GM12878 (cell line): ENCODE data around the gene LILRB4. TPM values are rescaled to one million over a fixed set of nuclear protein-coding genes. Genes with fewer than 3 reads are reported as not detected.

ENCODE experiments used
- ATAC-seq: fragments of 200-7000 bp; cut with Tn5 transposase; 3 replicates; pipeline ENCODE4 v1.9.1; 2020; ENCODE audit warnings: mild to moderate bottlenecking, moderate library complexity
- BruUV-seq: library from RNA; stranded (reverse); fragments of 400-500 nt; replicated peaks from 2 replicates; lab custom pipeline; 2021; lab: Mats Ljungman, UMichigan
- CTCF ChIA-PET: fragments of 300-600 bp; sonication (Branson Sonifier 250); formaldehyde crosslinking; extraction: SDS; loops from one replicate; lab custom pipeline; 2021; ENCODE audit warnings: inconsistent platforms; lab: Yijun Ruan, JAX
- POLR2A ChIA-PET: fragments of 350-600 bp; formaldehyde crosslinking; extraction: SDS; loops from one replicate; lab custom pipeline; 2021; ENCODE audit warnings: inconsistent platforms; lab: Charles Lee
- RAD21 ChIA-PET: fragments of 300-600 bp; sonication (Branson Sonifier 250); formaldehyde crosslinking; loops from one replicate; lab custom pipeline; 2023; ENCODE audit warnings: antibody characterized with exemption; ENCODE audit not compliant: unreplicated experiment; lab: Charles Lee
- SMC1A ChIA-PET: fragments of 300-600 bp; sonication (Branson Sonifier 250); formaldehyde crosslinking; loops from one replicate; lab custom pipeline; 2023; ENCODE audit not compliant: unreplicated experiment, uncharacterized antibody; lab: Charles Lee
- DNase-seq: peaks from one replicate; pipeline ENCODE4 v3.0.0-alpha.2; 2011; ENCODE audit warnings: low read depth, low spot score
- FAIRE-seq: peaks from 3 replicates; lab custom pipeline; 2011; peaks lifted over from hg19 to GRCh38; lab: Jason Lieb, UNC
- H2AFZ ChIP-seq: 2 replicates; pipeline ENCODE4 v1.6.0; 2011; ENCODE audit warnings: low read depth, low read length, control low read depth; ENCODE audit not compliant: control insufficient read depth
- H3K27ac ChIP-seq: 2 replicates; pipeline ENCODE4 v1.5.1; 2011; ENCODE audit warnings: control low read depth; ENCODE audit not compliant: control insufficient read depth, insufficient read depth
- H3K27me3 ChIP-seq, 2 experiments: replicated peaks in 1 of 2; 2 replicates each; pipeline versions ENCODE4 v1.6.0 to v1.6.1; 2011; ENCODE audit warnings: low read length in 1 of 2; ENCODE audit not compliant: control insufficient read depth in 2 of 2, insufficient read depth in 2 of 2
- H3K36me3 ChIP-seq, 2 experiments: 2 replicates each; pipeline ENCODE4 v1.5.1; 2011; ENCODE audit warnings: low read length in 1 of 2; ENCODE audit not compliant: control insufficient read depth in 2 of 2, insufficient read depth in 2 of 2
- H3K4me1 ChIP-seq: 2 replicates; pipeline ENCODE4 v1.6.1; 2011; ENCODE audit warnings: mild to moderate bottlenecking, low read length, moderate library complexity, mixed read lengths; ENCODE audit not compliant: control insufficient read depth, insufficient read depth
- H3K4me2 ChIP-seq: 2 replicates; pipeline ENCODE4 v1.6.0; 2011; ENCODE audit warnings: control low read depth; ENCODE audit not compliant: control insufficient read depth, insufficient read depth
- H3K4me3 ChIP-seq: fragments of 200-600 bp; sonication (generic); 2 replicates; pipeline ENCODE4 v1.5.1; 2016
- H3K79me2 ChIP-seq: 2 replicates; pipeline ENCODE4 v1.6.0; 2011; ENCODE audit warnings: low read length; ENCODE audit not compliant: control insufficient read depth, insufficient read depth
- H3K9ac ChIP-seq: 2 replicates; pipeline ENCODE4 v1.8.0; 2011; ENCODE audit warnings: low read length, control low read depth, mixed read lengths; ENCODE audit not compliant: control insufficient read depth, insufficient read depth
- H3K9me3 ChIP-seq: replicated peaks from 3 replicates; pipeline ENCODE4 v1.5.1; 2011; ENCODE audit warnings: mild to moderate bottlenecking, low read length; ENCODE audit not compliant: control insufficient read depth, insufficient read depth
- H4K20me1 ChIP-seq: 2 replicates; pipeline ENCODE4 v1.6.0; 2011; ENCODE audit not compliant: control insufficient read depth, insufficient read depth
- BACH1 ChIP-seq: fragments of 450-650 bp; IDR thresholded peaks from 2 replicates; pipeline ENCODE4 v1.6.1; 2017; ENCODE audit warnings: mild to moderate bottlenecking, borderline replicate concordance
- FOS ChIP-seq: IDR thresholded peaks from 3 replicates; pipeline ENCODE4 v1.6.1; 2011; ENCODE audit warnings: borderline replicate concordance; ENCODE audit not compliant: insufficient read length; ENCODE audit errors: extremely low read depth
- KDM1A ChIP-seq: fragments of 200-600 bp; sonication (generic); IDR thresholded peaks from 2 replicates; pipeline ENCODE4 v1.6.1; 2016; ENCODE audit warnings: borderline replicate concordance
- MAX ChIP-seq: IDR thresholded peaks from 2 replicates; pipeline ENCODE4 v1.6.1; 2012; ENCODE audit warnings: low read depth, low read length, improper control_type of control experiment
- MEF2B ChIP-seq: fragments of 450-650 bp; IDR thresholded peaks from 2 replicates; pipeline ENCODE4 v1.6.1; 2018; ENCODE audit warnings: mild to moderate bottlenecking, moderate library complexity; ENCODE audit not compliant: partially characterized antibody, poor library complexity, severe bottlenecking
- MTA3 ChIP-seq: IDR thresholded peaks from 2 replicates; pipeline ENCODE4 v1.6.1; 2012; ENCODE audit warnings: low read length, inconsistent platforms, borderline replicate concordance
- NFIC ChIP-seq: IDR thresholded peaks from 2 replicates; pipeline ENCODE4 v1.6.1; 2012; ENCODE audit warnings: low read depth, mild to moderate bottlenecking, inconsistent platforms, low read length, moderate library complexity
- NRF1 ChIP-seq: conservative IDR thresholded peaks from 2 replicates; pipeline ENCODE4 v1.6.1; 2011; ENCODE audit warnings: mild to moderate bottlenecking, low read depth, low read length, improper control_type of control experiment
- PKNOX1 ChIP-seq: fragments of 450-650 bp; IDR thresholded peaks from 2 replicates; pipeline ENCODE4 v1.6.1; 2016; ENCODE audit warnings: mild to moderate bottlenecking
- POLR2AphosphoS2 ChIP-seq: IDR thresholded peaks from 2 replicates; pipeline ENCODE4 v1.6.1; 2011; ENCODE audit warnings: low read depth, mild to moderate bottlenecking, low read length, improper control_type of control experiment, moderate library complexity
- SMC3 ChIP-seq: IDR thresholded peaks from 2 replicates; pipeline ENCODE4 v1.6.1; 2011; ENCODE audit warnings: low read length, improper control_type of control experiment, borderline replicate concordance
- SP1 ChIP-seq: IDR thresholded peaks from one replicate; pipeline ENCODE4 v1.6.1; 2011; ENCODE audit warnings: low read depth, low read length
- TCF3 ChIP-seq: IDR thresholded peaks from 2 replicates; pipeline ENCODE4 v1.6.1; 2012; ENCODE audit warnings: low read depth, mild to moderate bottlenecking, low read length, borderline replicate concordance; ENCODE audit not compliant: insufficient read depth
- USF1 ChIP-seq: IDR thresholded peaks from 2 replicates; pipeline ENCODE4 v1.6.1; 2011; ENCODE audit warnings: borderline replicate concordance, low read depth, mild to moderate bottlenecking, moderate library complexity, mixed read lengths, low read length; ENCODE audit not compliant: insufficient read depth; ENCODE audit errors: extremely low read length
- YBX1 ChIP-seq: fragments of 450-650 bp; IDR thresholded peaks from 2 replicates; pipeline ENCODE4 v1.6.1; 2016; ENCODE audit warnings: antibody characterized with exemption
- YY1 ChIP-seq: IDR thresholded peaks from 2 replicates; pipeline ENCODE4 v1.6.1; 2011; ENCODE audit warnings: low read depth, mild to moderate bottlenecking, low read length
- ZNF384 ChIP-seq: IDR thresholded peaks from 2 replicates; pipeline ENCODE4 v1.6.1; 2012; ENCODE audit warnings: low read depth, mild to moderate bottlenecking, low read length, improper control_type of control experiment, borderline replicate concordance
- ZNF622 ChIP-seq: fragments of 450-650 bp; IDR thresholded peaks from 2 replicates; pipeline ENCODE4 v1.6.1; 2017; ENCODE audit warnings: mild to moderate bottlenecking, inconsistent platforms
- WGBS: methylation state at CpG from one replicate; pipeline ENCODE4 v1.1.6; 2016; ENCODE audit warnings: low lambda C conversion rate; ENCODE audit not compliant: insufficient replicate concordance, insufficient coverage; ENCODE audit errors: missing lambda C conversion rate; 5-methylcytosine and 5-hydroxymethylcytosine counted together
- in situ Hi-C: fragments of 300-500 bp; cut with MboI; formaldehyde crosslinking; loops from 9 replicates; pipeline ENCODE4 v1.14.3; 2018; ENCODE audit warnings: mixed read lengths
- intact Hi-C: fragments of 100-400 bp; cut with micrococcal nuclease; formaldehyde crosslinking; loops from one replicate; pipeline ENCODE4 v1.14.2; 2022; ENCODE audit not compliant: unreplicated experiment
- polyA plus RNA-seq, 11 experiments: library from polyadenylated mRNA; depleted of rRNA in 4 of 11; unstranded in 6 of 11; stranded (reverse) in 5 of 11; fragments of >200 nt; fragmentation: Nextera tagmentation in 4 of 11; fragmentation: Illumina TruSeq in 1 of 11; extraction: Ambion mirVana in 4 of 11; extraction: Trizol in 1 of 11; gene quantifications; 1 replicate in 1 of 11; 2 replicates in 10 of 11; pipeline versions ENCODE4 v1.2.1 to v1.2.3, GENCODE V29; 2011 to 2016; ENCODE audit warnings: inconsistent platforms in 2 of 11, missing spikeins in 2 of 11, low read depth in 1 of 11
- total RNA-seq, 4 experiments: library from RNA; depleted of rRNA in 3 of 4; stranded (reverse); fragments of >200 nt in 3 of 4; fragmentation: Illumina TruSeq in 1 of 4; extraction: Trizol in 1 of 4; gene quantifications; 2 replicates each; pipeline versions ENCODE4 v1.2.1 to v1.2.3, GENCODE V29; 2013 to 2021
- TF ChIP-seq, protein P1 (sequence below): IDR thresholded peaks from 2 replicates; pipeline ENCODE4 v1.6.1; 2012; ENCODE audit warnings: improper control_type of control experiment, low read depth, low read length; ENCODE audit not compliant: insufficient replicate concordance

Gene LILRB4
- total and polyA plus RNA-seq, 10 of the 15 experiments (the other 5 are each of a cell fraction or from before 2014, with no cell fraction given), result 2.0 to 39.8 (median 16.0) TPM

DNA sequence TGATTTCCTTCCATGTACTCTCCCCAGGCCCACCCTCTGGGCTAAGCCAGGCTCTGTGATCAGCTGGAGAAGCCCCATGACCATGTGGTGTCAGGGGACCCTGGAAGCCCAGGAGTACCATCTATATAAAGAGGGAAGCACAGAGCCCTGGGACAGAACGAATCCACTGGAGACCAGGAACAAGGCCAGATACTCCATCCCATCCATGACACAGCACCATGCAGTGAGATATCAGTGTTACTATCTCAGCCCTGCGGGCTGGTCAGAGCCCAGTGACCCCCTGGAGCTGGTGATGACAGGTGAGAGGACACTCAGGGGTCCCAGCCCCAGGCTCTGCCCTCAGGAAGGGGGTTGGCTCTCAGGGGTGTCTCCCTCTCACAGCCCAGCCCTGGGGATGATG lies 34.0 kb downstream of the LILRB4 start:
- Histone ChIP-seq H3K4me1 (no peaks in the 10 kb centered on the region), H4K20me1 (no peaks in the 10 kb centered on the region), H3K79me2 (no peaks in the 10 kb centered on the region), H3K4me2 (no peak overlapping the region), H2AFZ (no peak overlapping the region), H3K4me3 (no peak overlapping the region), H3K9me3 (no peaks in the 10 kb centered on the region), H3K27ac (no peak overlapping the region), H3K27me3 (no peaks in the 10 kb centered on the region), H3K36me3 (no peaks in the 10 kb centered on the region), H3K9ac (no peak overlapping the region)
- ChIA-PET POLR2A (no interaction called here), RAD21 (no interaction called here), CTCF (no interaction called here), SMC1A (interaction anchor here (0.6 kb wide), 1 partner anchor 10 kb away, joined by 3 read pairs; no protein-coding TSS in a partner anchor)
- no peak for DNase-seq
- no peak for FAIRE-seq
- intact Hi-C loops (no loop called here), in situ Hi-C loops (no loop called here)
- BruUV-seq, result no TSS peak
- WGBS, result 0% methylated on average over 2 of the region's 2 CpGs
- ATAC-seq, result no peak
- TF ChIP-seq FOS (no peak), PKNOX1 (no peak), NFIC (no peak), NRF1 (no peak), YBX1 (no peak), TCF3 (no peak), MEF2B (no peak), MAX (no peak), ZNF622 (no peak), SMC3 (no peak), USF1 (no peak), BACH1 (no peak), YY1 (no peak), KDM1A (no peak), ZNF384 (no peak), MTA3 (no peak), POLR2AphosphoS2 (no peak), SP1 (no peak)
- TF ChIP-seq, protein P1, sequence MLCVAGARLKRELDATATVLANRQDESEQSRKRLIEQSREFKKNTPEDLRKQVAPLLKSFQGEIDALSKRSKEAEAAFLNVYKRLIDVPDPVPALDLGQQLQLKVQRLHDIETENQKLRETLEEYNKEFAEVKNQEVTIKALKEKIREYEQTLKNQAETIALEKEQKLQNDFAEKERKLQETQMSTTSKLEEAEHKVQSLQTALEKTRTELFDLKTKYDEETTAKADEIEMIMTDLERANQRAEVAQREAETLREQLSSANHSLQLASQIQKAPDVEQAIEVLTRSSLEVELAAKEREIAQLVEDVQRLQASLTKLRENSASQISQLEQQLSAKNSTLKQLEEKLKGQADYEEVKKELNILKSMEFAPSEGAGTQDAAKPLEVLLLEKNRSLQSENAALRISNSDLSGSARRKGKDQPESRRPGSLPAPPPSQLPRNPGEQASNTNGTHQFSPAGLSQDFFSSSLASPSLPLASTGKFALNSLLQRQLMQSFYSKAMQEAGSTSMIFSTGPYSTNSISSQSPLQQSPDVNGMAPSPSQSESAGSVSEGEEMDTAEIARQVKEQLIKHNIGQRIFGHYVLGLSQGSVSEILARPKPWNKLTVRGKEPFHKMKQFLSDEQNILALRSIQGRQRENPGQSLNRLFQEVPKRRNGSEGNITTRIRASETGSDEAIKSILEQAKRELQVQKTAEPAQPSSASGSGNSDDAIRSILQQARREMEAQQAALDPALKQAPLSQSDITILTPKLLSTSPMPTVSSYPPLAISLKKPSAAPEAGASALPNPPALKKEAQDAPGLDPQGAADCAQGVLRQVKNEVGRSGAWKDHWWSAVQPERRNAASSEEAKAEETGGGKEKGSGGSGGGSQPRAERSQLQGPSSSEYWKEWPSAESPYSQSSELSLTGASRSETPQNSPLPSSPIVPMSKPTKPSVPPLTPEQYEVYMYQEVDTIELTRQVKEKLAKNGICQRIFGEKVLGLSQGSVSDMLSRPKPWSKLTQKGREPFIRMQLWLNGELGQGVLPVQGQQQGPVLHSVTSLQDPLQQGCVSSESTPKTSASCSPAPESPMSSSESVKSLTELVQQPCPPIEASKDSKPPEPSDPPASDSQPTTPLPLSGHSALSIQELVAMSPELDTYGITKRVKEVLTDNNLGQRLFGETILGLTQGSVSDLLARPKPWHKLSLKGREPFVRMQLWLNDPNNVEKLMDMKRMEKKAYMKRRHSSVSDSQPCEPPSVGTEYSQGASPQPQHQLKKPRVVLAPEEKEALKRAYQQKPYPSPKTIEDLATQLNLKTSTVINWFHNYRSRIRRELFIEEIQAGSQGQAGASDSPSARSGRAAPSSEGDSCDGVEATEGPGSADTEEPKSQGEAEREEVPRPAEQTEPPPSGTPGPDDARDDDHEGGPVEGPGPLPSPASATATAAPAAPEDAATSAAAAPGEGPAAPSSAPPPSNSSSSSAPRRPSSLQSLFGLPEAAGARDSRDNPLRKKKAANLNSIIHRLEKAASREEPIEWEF, result no peak
